HCT116 (cell line): ENCODE data around the gene TMEM266. TPM values are rescaled to one million over a fixed set of nuclear protein-coding genes. Genes with fewer than 3 reads are reported as not detected.

Source experiments
- ATAC-seq: fragments of 200-7000 bp; cut with Tn5 transposase; 2 replicates; pipeline ENCODE4 v1.9.1; 2020; ENCODE audit warnings: mild to moderate bottlenecking, moderate library complexity
- BruUV-seq: library from RNA; stranded (reverse); fragments of 400-500 nt; replicated peaks from 2 replicates; lab custom pipeline; 2021; lab: Mats Ljungman, UMichigan
- CTCF ChIA-PET: fragments of 300-600 bp; sonication (Branson Sonifier 250); formaldehyde crosslinking; loops from one replicate; lab custom pipeline; 2021; ENCODE audit warnings: antibody characterized with exemption; lab: Charles Lee
- POLR2A ChIA-PET: fragments of 300-600, 350-600 bp; sonication (Branson Sonifier 250); formaldehyde crosslinking; loops from one replicate; lab custom pipeline; 2021; ENCODE audit warnings: antibody characterized with exemption; lab: Charles Lee
- RAD21 ChIA-PET, 2 experiments: fragments of 300-600 bp; sonication (Branson Sonifier 250); formaldehyde crosslinking; loops; one replicate each; lab custom pipeline; 2023; ENCODE audit warnings: low total read pairs in 2 of 2; ENCODE audit not compliant: uncharacterized antibody in 2 of 2, unreplicated experiment in 2 of 2, low non-redundant PET in 1 of 2; lab: Charles Lee
- DNase-seq: peaks from one replicate; pipeline ENCODE4 v3.0.0-alpha.2; 2010; ENCODE audit warnings: low read depth, low spot score
- H2AFZ ChIP-seq: fragments of 200-600 bp; shearing (Covaris generic), sonication (generic); 2 replicates; pipeline ENCODE4 v1.6.1; 2017; ENCODE audit warnings: low read depth, mixed run types, mixed read lengths, antibody characterized with exemption, low read length; ENCODE audit not compliant: poor library complexity, severe bottlenecking
- H3K27ac ChIP-seq: 2 replicates; pipeline ENCODE4 v1.5.1; 2012; ENCODE audit warnings: low read depth, low read length
- H3K27me3 ChIP-seq: fragments of 200-600 bp; sonication (generic); 2 replicates; pipeline ENCODE4 v1.6.1; 2016; ENCODE audit warnings: mixed run types, low read length, mixed read lengths; ENCODE audit not compliant: insufficient read depth
- H3K36me3 ChIP-seq, 2 experiments: fragments of 200-500 bp in 1 of 2; fragments of 200-600 bp in 1 of 2; sonication (Bioruptor generic) in 1 of 2; sonication (generic) in 1 of 2; 2 replicates each; pipeline versions ENCODE4 v1.5.1 to v1.6.1; 2014 to 2016; ENCODE audit warnings: low read length in 2 of 2, inconsistent platforms in 1 of 2, mixed read lengths in 1 of 2, mixed run types in 1 of 2; ENCODE audit not compliant: insufficient read depth in 2 of 2, control insufficient read depth in 1 of 2
- H3K4me1 ChIP-seq, 2 experiments: fragments of 200-600 bp in 1 of 2; sonication (generic) in 1 of 2; 2 replicates each; pipeline versions ENCODE4 v1.5.1 to v1.6.1; 2012 to 2017; ENCODE audit warnings: low read length in 2 of 2, inconsistent platforms in 1 of 2, mild to moderate bottlenecking in 1 of 2, mixed read lengths in 1 of 2, mixed run types in 1 of 2, moderate library complexity in 1 of 2; ENCODE audit not compliant: insufficient read depth in 2 of 2, control insufficient read depth in 1 of 2
- H3K4me2 ChIP-seq: fragments of 200-600 bp; sonication (generic); 2 replicates; pipeline ENCODE4 v1.6.1; 2017; ENCODE audit warnings: mixed run types, low read length, mixed read lengths
- H3K4me3 ChIP-seq, 2 experiments: fragments of 200-600 bp in 1 of 2; sonication (generic) in 1 of 2; replicated peaks in 1 of 2; 2 replicates each; pipeline ENCODE4 v1.5.1; 2011 to 2016; ENCODE audit warnings: low read length in 2 of 2, control low read depth in 1 of 2, low read depth in 1 of 2, mild to moderate bottlenecking in 1 of 2, mixed read lengths in 1 of 2, mixed run types in 1 of 2
- H3K79me2 ChIP-seq: fragments of 200-600 bp; sonication (generic); 2 replicates; pipeline ENCODE4 v1.6.1; 2017; ENCODE audit warnings: mild to moderate bottlenecking, mixed run types, low read length, moderate library complexity, mixed read lengths; ENCODE audit not compliant: insufficient read depth
- H3K9ac ChIP-seq: fragments of 200-600 bp; sonication (generic); 2 replicates; pipeline ENCODE4 v1.6.1; 2016; ENCODE audit warnings: low read length, mixed read lengths
- H3K9me2 ChIP-seq: fragments of 200-600 bp; sonication (generic), shearing (Covaris generic); 2 replicates; pipeline ENCODE4 v1.6.1; 2017; ENCODE audit warnings: mixed run types, mild to moderate bottlenecking, moderate library complexity; ENCODE audit not compliant: insufficient read depth
- H3K9me3 ChIP-seq, 2 experiments: fragments of 200-500 bp in 1 of 2; fragments of 200-600 bp in 1 of 2; sonication (Bioruptor generic) in 1 of 2; sonication (generic) in 1 of 2; 2 replicates each; pipeline ENCODE4 v1.6.1; 2014 to 2017; ENCODE audit warnings: low read length in 2 of 2, mixed read lengths in 2 of 2, inconsistent platforms in 1 of 2, low read depth in 1 of 2, mild to moderate bottlenecking in 1 of 2, mixed run types in 1 of 2, moderate library complexity in 1 of 2; ENCODE audit not compliant: control insufficient read depth in 1 of 2, insufficient read depth in 1 of 2
- H4K20me1 ChIP-seq: fragments of 200-600 bp; sonication (generic), shearing (Covaris generic); 2 replicates; pipeline ENCODE4 v1.6.1; 2017; ENCODE audit warnings: mixed run types, mild to moderate bottlenecking, moderate library complexity; ENCODE audit not compliant: insufficient read depth
- CBX3 ChIP-seq: IDR thresholded peaks from 2 replicates; pipeline ENCODE4 v1.6.1; 2012; ENCODE audit warnings: low read depth
- CEBPB ChIP-seq: IDR thresholded peaks from 2 replicates; pipeline ENCODE4 v1.6.1; 2012; ENCODE audit warnings: low read depth
- CTCF ChIP-seq, 3 experiments: fragments of 200-600 bp in 1 of 3; sonication (generic) in 1 of 3; IDR thresholded peaks in 2 of 3; conservative IDR thresholded peaks in 1 of 3; 2 replicates each; pipeline ENCODE4 v1.5.1; 2012 to 2017; ENCODE audit warnings: low read depth in 2 of 3, low read length in 2 of 3, antibody characterized with exemption in 1 of 3, borderline replicate concordance in 1 of 3, control low read depth in 1 of 3, mild to moderate bottlenecking in 1 of 3, mixed read lengths in 1 of 3, mixed run types in 1 of 3, moderate library complexity in 1 of 3; ENCODE audit not compliant: insufficient read depth in 1 of 3
- EGR1 ChIP-seq: IDR thresholded peaks from 2 replicates; pipeline ENCODE4 v1.6.1; 2012; ENCODE audit warnings: low read depth
- EZH2 ChIP-seq: fragments of 200-600 bp; sonication (generic); IDR thresholded peaks from 2 replicates; pipeline ENCODE4 v1.6.1; 2017; ENCODE audit warnings: antibody characterized with exemption, mixed run types
- EZH2phosphoT487 ChIP-seq: fragments of 200-600 bp; IDR thresholded peaks from 2 replicates; pipeline ENCODE4 v1.6.1; 2018; ENCODE audit warnings: antibody characterized with exemption, borderline replicate concordance
- FOSL1 ChIP-seq: IDR thresholded peaks from 2 replicates; pipeline ENCODE4 v1.6.1; 2012; ENCODE audit warnings: low read depth
- JUND ChIP-seq: IDR thresholded peaks from 2 replicates; pipeline ENCODE4 v1.6.1; 2012
- MAX ChIP-seq: IDR thresholded peaks from 2 replicates; pipeline ENCODE4 v1.6.1; 2012
- POLR2A ChIP-seq: IDR thresholded peaks from 2 replicates; pipeline ENCODE4 v1.7.0; 2011; ENCODE audit warnings: borderline replicate concordance; ENCODE audit not compliant: insufficient read depth, insufficient read length; ENCODE audit errors: extremely low read depth
- RAD21 ChIP-seq: IDR thresholded peaks from 2 replicates; pipeline ENCODE4 v1.6.1; 2012; ENCODE audit warnings: low read depth, mild to moderate bottlenecking
- REST ChIP-seq: IDR thresholded peaks from 2 replicates; pipeline ENCODE4 v1.6.1; 2012; ENCODE audit warnings: low read depth
- SRF ChIP-seq: IDR thresholded peaks from 2 replicates; pipeline ENCODE4 v1.6.1; 2012; ENCODE audit warnings: low read depth
- TCF7L2 ChIP-seq: IDR thresholded peaks from 2 replicates; pipeline ENCODE4 v1.7.0; 2011; ENCODE audit warnings: borderline replicate concordance, inconsistent platforms; ENCODE audit not compliant: insufficient read depth, insufficient read length; ENCODE audit errors: extremely low read depth
- YY1 ChIP-seq: IDR thresholded peaks from 2 replicates; pipeline ENCODE4 v1.6.1; 2011; ENCODE audit warnings: low read length, low read depth, moderate library complexity, mild to moderate bottlenecking; ENCODE audit not compliant: insufficient replicate concordance; ENCODE audit errors: extremely low read depth
- ZBTB33 ChIP-seq: IDR thresholded peaks from 2 replicates; pipeline ENCODE4 v1.6.1; 2011; ENCODE audit warnings: mild to moderate bottlenecking, low read length, moderate library complexity; ENCODE audit not compliant: insufficient replicate concordance; ENCODE audit errors: extremely low read depth
- ZFX ChIP-seq: fragments of 450-650 bp; IDR thresholded peaks from 2 replicates; pipeline ENCODE4 v1.6.1; 2017
- ZNF274 ChIP-seq: fragments of 200-500 bp; sonication (Bioruptor generic); IDR thresholded peaks from 2 replicates; pipeline ENCODE4 v1.6.1; 2014; ENCODE audit warnings: mild to moderate bottlenecking, low read depth, low read length, inconsistent platforms
- intact Hi-C: fragments of 100-400 bp; cut with micrococcal nuclease; formaldehyde crosslinking; loops from 2 replicates; pipeline ENCODE4 v1.10.0; 2022
- total RNA-seq: library from RNA; stranded (reverse); gene quantifications from one replicate; pipeline ENCODE4 v1.2.1, GENCODE V29; 2021; ENCODE audit not compliant: unreplicated experiment

TMEM266 gene
- total RNA-seq, 1 experiment from 2014 or later: 0.91 TPM

GRCh38 chr15:76165951-76166350 is 106.2 kb downstream of the TMEM266 start:
- DNase-seq: no peak
- RAD21 ChIA-PET: no interaction called here
- H3K79me2 ChIP-seq: no peaks in the 10 kb centered on the region
- no peak overlapping the region for H3K4me2 ChIP-seq
- no peaks in the 10 kb centered on the region for H3K36me3 ChIP-seq
- POLR2A ChIA-PET: no interaction called here
- no peaks in the 10 kb centered on the region for H3K27me3 ChIP-seq
- BruUV-seq: no TSS peak
- TF ChIP-seq REST: no peak
- no peak for TF ChIP-seq EGR1
- TF ChIP-seq SRF: no peak
- no peak for TF ChIP-seq TCF7L2
- TF ChIP-seq CBX3: no peak
- TF ChIP-seq MAX: no peak
- TF ChIP-seq CEBPB: no peak
- no peak for TF ChIP-seq JUND
- TF ChIP-seq FOSL1: no peak
- TF ChIP-seq POLR2A: no peak
- no peak for TF ChIP-seq ZFX
- no peak for TF ChIP-seq EZH2
- no peak for TF ChIP-seq ZBTB33
- no peak for TF ChIP-seq ZNF274
- no peak for TF ChIP-seq YY1
- no peak for TF ChIP-seq CTCF (IDR thresholded peaks at IDR 0.05 in 2 of 3, conservative IDR thresholded peaks at IDR 0.05 in 1 of 3; ENCODE audit: borderline replicate concordance in 1 of 3, insufficient read depth in 1 of 3, low read depth in 2 of 3, low read length in 2 of 3)
- no peak for TF ChIP-seq RAD21
- TF ChIP-seq EZH2phosphoT487: no peak
- no peak overlapping the region for H3K27ac ChIP-seq
- H3K9me3 ChIP-seq: no peaks in the 10 kb centered on the region
- H4K20me1 ChIP-seq: no peaks in the 10 kb centered on the region
- intact Hi-C loops: no loop called here
- no peak overlapping the region for H3K4me3 ChIP-seq
- no peak overlapping the region for H3K9ac ChIP-seq
- H3K4me1 ChIP-seq: peaks cover 0 to 6% of the 10 kb centered on the region in 2 experiments; a peak in 1 of 4 replicates
- CTCF ChIA-PET: interaction anchor here (0.9 kb wide), 1 partner anchor 15 kb away, joined by 3 read pairs; no protein-coding TSS in a partner anchor
- H2AFZ ChIP-seq: no peak overlapping the region
- no peak for ATAC-seq
- no peaks in the 10 kb centered on the region for H3K9me2 ChIP-seq
